Measurements from ENCODE around the gene NT5C3B. TPM values are rescaled to one million over a fixed set of nuclear protein-coding genes. Genes with fewer than 3 reads are reported as not detected.

NT5C3B gene
- total RNA-seq, 1 experiment from 2014 or later, result 86.8 TPM

DNA sequence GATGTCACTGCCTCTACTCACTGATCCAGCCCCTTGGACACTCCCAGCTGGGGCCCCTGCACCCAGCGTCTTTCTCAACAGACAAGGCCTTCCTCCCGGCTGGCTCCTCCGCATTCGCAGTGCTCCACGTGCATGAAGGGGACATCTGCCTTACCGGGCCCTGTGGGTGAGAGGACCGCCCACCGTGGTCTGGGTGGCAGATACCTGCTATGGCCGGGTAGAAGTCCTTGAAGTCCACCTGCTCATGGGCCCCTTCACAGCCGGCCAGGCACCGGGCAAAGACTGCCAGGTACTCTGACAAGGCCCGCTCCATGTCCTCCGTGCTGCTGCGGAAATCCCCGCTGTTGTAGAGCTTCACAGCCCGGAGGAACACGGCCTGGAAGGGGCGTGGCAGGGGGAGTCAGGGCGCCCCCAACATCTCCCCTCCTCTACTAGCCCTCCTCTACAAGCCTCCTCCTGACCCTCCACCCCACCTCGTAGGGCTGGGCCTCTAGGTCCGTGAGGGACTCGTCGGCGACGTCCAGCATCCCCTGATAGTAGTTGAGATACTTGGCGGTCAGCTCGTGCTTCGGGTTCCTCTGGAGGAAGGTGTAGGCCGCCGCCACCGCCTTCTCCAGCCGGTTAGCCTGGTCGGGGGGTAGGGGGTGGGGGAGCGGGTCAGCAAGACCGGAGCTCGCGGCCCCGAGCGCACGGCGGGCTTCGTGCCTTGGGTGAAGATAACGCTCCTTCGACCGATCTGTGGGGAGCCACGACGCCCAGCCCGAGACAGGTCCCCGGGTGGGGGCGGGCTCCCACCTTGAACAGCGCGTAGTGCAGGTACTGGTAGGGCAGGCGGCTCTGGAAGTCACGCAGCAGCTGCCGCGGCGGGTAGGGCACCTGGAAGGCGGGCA is 25.1 kb downstream of the NT5C3B start:
- no peak for DNase-seq (ENCODE audit: low spot score)

DNA sequence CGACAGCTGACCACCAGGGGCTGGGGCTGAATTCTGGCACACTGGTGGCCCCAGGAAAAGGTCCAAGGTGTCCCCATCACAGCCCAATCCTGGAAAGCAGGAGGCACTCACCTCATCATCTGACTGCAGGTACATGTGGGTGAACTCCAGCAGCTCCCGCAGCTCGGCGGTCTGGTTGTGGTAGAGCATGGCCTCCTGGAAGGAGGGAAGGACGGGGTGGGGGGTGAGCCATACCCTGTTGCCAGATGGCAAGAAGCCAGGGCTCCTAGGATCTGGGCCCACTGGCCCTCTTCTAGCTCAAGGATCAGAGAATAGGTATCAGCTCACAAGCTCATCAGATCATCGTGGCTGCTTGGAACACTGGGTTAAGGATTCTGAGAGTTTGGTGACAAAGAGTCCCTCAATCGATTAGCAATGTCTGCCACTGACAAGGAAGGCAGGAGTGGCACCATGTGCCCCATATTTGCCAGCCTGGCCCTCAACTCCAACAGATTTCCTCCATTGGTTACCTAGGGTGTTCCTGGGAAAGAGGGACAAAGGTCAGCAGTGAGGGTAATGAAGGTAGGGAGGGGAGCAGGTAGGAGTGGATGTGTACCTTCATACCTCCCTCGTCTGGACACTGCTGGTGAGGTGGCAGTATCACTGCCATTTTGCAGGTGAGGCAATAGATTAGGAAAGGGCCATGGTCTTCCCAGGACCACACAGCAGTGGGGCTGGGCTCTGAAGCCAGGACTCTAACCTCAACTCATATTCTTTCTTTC is 29.2 kb downstream of the NT5C3B start:
- DNase-seq (ENCODE audit: low spot score), result no peak

DNA sequence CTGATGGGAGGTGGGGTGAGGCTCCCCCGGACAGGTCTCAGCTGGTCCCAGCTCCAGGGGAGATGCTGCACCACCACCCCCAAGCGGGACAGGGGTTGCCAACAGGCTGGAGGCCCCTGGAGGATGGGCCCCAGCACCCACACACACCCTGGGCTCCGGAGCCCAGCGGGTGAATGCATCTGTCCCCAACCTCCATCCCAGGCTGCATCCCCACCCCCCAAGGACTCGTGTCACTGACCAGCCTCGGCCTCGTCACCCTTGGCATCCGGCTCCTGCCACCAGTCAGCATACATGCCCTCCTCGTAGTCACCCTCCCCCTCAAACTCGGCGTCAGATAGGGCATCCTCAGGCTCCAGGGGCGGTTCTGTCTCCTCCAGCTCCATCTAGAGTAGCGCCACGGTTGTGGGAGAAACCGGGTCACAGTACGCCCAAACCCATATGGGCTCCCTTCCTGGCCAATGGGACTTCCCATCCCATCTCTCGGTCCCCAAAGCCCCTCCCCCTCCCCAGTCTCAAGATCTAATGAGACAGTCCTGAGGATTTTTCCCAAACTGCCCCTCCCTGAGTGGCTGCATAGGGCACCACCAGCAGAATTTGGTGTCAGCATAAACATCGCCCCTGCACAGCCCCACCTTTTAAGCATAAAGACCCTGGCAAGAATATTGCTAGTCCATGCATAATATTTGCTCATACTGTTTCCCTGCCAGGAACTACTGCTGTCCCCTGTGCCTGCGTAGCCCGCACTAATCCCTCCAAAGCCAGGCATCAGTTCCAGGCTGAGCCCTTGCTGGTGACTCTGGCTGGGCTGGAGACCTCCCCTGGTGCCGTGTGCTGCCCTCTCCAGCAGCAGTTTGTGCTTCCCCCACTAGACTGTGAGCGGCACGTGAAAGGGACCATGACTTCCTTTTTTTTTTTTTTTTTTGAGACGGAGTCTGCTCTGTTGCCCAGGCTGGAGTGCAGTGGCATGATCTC is 32.7 kb downstream of the NT5C3B start:
- DNase-seq (ENCODE audit: low spot score), result no peak

DNA sequence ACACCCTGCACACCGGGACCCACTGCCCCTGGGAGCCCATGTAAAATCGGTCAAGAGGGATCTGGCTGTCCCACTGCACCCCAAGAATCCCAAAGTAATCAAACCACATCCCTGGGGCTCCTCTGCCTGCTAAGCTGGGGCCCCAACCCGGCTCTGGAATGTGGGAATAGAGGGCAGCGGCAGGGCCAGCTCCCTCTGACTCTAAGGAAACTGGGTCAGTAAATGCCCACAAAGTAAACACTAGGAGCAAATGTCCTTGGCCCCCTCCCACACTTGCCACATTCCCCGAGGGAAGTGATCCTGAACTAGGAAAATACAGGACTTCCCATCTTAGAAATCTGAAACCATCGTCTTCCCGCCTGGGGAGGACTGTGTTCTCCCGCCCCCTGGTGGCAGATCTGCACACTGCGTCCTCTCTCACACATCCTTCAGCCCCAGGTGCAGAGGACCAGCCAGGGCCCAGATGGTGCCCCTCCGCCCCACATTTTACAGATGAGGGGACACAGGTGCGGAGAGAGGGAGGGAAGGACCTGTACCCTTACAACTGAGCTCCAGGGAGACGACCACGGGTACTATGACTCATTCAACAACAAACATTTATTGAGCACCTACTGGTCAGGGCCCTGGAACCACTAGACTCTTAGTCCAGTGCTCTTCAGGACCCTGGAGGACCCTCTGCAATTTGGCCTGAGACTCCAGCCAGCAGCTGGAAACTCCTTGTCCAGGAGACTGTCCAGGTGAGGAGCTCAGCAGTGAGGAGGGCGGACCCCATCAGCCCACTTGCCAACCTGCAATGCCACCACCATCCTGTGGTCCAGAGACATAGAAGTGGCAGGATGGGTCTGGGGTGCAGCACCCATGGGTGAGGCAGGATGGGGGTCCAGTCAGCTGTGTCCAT is 34.4 kb downstream of the NT5C3B start:
- DNase-seq (ENCODE audit: low spot score), result peak; percentile 84

GRCh38 chr17:41800601-41801373 is 35.2 kb downstream of the NT5C3B start:
- DNase-seq (ENCODE audit: low spot score), result no peak

DNA sequence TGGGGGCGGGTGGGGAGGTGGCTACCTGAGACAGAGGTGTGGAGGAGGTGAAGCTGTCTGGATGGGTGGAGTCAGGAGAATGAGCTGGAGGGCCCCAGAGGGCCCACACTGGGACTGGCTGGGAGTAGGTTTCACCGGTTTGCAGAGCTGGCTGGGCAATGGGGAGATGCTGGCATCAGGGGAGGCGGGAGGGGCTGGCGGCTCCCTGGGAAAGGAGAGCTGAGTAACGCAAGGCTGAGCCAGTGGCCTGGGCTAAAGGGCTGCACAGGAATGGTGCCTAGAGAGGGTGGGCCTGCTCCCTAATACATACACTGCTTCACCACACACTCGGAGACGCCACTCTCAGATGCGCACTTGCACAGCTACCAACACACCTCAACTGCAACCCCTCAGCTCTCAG is 36.7 kb downstream of the NT5C3B start:
- DNase-seq (ENCODE audit: low spot score), result no peak

DNA sequence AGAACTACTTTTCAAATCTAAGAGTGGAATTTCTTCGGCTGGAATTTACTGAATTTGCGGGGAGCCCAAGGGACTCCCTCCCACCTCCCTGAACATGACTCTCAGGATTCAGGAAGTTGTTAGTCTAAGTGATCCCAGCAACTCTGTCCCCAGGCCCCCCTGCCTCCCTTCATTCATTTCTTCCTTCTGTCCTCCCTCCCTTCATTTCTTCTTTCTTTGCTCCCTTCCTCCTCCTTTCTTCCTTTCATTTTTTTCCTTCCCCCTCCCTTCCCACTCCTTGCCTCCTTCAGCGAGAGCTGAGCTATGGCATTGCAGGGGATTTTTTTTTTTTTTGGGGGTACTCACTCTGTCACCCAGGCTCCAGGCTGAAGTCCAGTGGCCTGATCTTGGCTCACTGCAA is 38.7 kb downstream of the NT5C3B start:
- no peak for DNase-seq (ENCODE audit: low spot score)

GRCh38 chr17:41796121-41796895 is 39.7 kb downstream of the NT5C3B start:
- no peak for DNase-seq (ENCODE audit: low spot score)

- no peak for DNase-seq (ENCODE audit: low spot score)
Measured at GRCh38 chr17:41794540-41794975, 41.5 kb downstream of the NT5C3B start.

DNA sequence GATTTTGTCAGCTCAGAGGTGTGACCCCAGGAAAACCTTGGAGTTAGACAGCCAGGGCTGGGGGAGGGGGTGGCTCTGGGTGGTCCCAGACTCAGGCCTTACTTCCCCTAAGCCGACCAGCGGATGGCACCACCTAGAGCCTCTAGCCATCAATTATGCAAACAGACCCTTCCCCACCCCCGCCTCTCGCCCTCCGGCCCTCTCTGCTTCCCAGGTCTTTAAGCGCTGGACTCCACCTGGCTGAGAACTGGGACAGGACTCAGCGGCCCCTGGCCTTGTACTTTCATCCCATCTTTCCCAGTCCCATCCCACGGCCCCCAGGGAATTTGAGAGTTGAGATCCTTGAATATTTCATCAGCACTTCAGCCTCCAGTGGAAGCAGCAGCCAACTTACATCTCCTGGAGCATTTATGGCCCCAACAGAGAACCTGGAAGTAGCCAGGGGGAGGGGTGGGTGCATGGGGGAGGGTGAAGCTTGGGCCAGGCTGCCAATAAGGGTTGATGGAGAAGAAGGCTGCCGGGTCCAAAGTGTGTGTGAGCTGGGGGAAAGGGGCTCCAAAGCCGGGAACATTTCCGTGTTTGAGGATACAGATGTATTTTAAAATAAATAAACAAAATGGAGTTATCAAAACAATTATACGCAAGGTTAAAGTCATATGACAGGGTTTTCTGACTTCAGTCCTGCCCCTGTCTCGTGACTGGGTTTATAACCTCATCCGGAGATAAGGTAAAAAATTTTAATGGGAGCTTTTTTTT is 42.1 kb downstream of the NT5C3B start:
- peak; percentile 62 for DNase-seq (ENCODE audit: low spot score)

GRCh38 chr17:41792845-41793783 is 42.9 kb downstream of the NT5C3B start:
- DNase-seq (ENCODE audit: low spot score), result peak; percentile 92

DNA sequence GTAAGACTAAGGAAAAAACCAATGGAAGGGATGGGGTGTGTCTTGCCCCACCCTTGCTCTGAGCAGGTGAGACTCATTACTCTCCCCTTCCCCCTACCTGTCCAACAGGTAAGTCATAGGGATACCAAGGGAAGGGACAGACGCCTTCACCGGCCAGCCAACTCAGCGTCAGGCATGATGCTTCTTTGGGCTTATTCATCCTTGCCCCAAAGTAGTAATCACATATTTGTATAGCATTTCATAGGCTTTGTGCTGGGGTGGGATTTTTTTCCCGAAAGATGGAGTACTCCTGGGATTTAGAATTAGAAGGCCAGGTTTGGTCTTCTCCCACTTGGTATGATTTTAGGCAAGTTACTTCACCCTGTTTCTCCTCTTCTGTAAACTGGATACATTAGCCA is 49.0 kb downstream of the NT5C3B start:
- no peak for DNase-seq (ENCODE audit: low spot score)

- peak; percentile 82 for DNase-seq (ENCODE audit: low spot score)
Measured at GRCh38 chr17:41786227-41787020, 49.6 kb downstream of the NT5C3B start, which contains the start of gene JUP. Gene JUP, minus strand, starts transcription at chr17:41786711. Its CDS starts 14,857 bp downstream, at chr17:41771854.

GRCh38 chr17:41785859-41786226 is 50.2 kb downstream of the NT5C3B start:
- DNase-seq (ENCODE audit: low spot score), result no peak

DNA sequence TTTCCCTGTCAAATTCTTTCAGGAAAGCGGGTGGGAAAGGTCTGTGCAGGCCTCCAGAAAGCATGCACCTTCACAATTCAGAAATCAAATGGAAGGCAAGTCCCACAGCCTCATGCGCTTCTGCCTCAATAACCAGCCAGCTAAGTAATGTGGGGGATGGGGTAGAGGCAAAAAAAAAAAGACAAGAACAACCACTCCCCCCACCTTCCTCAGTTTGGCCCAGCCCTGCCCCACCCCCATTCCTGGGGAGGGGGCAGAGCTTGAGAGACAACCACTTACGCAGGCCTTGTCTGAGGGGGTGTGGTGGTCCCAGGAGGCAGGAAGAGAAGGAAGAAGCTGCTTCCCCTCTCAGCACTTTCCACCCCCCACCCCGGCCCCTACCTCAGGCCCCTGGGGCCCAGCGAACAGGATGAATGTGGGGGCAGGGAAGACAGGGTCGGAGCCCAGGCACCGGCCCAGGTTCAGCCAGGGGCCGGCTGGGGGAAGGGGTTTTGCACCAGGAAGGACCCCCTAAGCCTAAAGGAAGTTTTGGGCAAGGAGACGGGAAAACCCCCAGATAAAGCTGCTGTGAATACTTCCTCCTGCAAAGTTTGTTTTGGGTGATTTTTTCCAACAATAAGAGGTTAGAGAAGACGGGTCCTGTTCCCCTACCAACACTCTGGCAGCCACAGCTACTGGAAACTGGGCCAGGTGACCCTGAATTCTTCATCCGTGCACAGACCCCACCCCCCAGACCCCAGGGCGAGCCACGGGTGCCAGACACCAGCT is 50.8 kb downstream of the NT5C3B start:
- DNase-seq (ENCODE audit: low spot score), result no peak
